ENCODE data around the gene IPMK. TPM values are rescaled to one million over a fixed set of nuclear protein-coding genes. Genes with fewer than 3 reads are reported as not detected.

IPMK gene
- 10.9 TPM in 2 replicates for total RNA-seq

DNA sequence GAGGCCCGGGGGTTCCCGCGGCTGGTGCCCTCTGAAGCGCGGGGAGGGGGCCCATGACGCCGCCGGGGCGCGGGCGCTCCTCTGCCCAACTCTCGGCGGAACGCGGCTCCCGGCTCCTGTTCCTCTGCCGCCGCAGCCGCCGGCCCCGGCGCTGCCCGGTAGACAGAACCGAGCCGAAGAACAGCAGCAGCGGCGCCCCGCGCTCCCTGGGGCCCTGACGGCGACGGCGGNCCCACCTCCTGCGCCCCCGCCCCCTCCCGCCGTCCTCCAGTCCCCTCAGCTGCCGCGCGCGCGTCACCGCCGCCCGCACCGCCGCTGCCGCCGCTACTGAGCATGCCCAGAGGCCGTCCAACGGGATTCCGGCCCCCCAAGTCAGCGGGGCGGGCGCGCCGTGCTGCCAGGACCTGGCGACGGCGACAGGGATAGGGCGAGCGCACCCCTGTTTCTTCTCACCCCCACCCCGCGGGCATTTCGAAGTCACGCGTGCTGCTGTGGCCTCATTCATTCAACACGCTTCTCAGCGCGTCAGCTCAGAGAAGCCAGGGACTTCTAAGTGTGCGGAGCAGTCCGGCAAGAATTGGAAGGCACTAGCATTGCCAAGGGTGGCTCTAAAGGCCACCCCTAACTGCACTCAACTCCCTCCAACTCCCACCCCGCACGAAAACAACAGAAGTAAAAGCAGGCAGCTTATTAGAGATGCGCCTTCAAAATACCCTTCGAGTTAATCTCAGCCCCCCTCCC is at the start of gene IPMK:
TSS of gene IPMK (minus strand) at position 182 of the 741 bp plus-strand sequence. CDS start 283 bp downstream, outside the sequence.
- Histone ChIP-seq H3K4me2 (ENCODE audit: insufficient read depth, low read length) (peak within 1 kb of the TSS; percentile 97), H2AFZ (ENCODE audit: low read length) (peak within 1 kb of the TSS; percentile 94), H3K27me3 (ENCODE audit: insufficient read depth, low read length) (no peaks in the 10 kb centered on the region), H3K4me3 (ENCODE audit: insufficient read depth, low read length) (peak within 1 kb of the TSS; percentile 78), H3K27ac (ENCODE audit: low read depth, low read length) (peak within 1 kb of the TSS; percentile 91), H3K9me3 (ENCODE audit: low read depth, low read length) (no peaks in the 10 kb centered on the region), H3K4me1 (ENCODE audit: insufficient read depth, low read length) (peaks cover 21% of the 10 kb centered on the region), H3K36me3 (ENCODE audit: insufficient read depth, low read length) (no peaks in the 10 kb centered on the region), H4K20me1 (ENCODE audit: insufficient read depth, low read length) (no peaks in the 10 kb centered on the region), H3K79me2 (ENCODE audit: insufficient read depth, low read length) (peaks cover 60% of the 10 kb centered on the region)
- peak; percentile 92 for DNase-seq (ENCODE audit: insufficient read length, low spot score, missing footprints)
- TF ChIP-seq, protein P1, sequence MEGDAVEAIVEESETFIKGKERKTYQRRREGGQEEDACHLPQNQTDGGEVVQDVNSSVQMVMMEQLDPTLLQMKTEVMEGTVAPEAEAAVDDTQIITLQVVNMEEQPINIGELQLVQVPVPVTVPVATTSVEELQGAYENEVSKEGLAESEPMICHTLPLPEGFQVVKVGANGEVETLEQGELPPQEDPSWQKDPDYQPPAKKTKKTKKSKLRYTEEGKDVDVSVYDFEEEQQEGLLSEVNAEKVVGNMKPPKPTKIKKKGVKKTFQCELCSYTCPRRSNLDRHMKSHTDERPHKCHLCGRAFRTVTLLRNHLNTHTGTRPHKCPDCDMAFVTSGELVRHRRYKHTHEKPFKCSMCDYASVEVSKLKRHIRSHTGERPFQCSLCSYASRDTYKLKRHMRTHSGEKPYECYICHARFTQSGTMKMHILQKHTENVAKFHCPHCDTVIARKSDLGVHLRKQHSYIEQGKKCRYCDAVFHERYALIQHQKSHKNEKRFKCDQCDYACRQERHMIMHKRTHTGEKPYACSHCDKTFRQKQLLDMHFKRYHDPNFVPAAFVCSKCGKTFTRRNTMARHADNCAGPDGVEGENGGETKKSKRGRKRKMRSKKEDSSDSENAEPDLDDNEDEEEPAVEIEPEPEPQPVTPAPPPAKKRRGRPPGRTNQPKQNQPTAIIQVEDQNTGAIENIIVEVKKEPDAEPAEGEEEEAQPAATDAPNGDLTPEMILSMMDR (IDR thresholded peaks at IDR 0.05; ENCODE audit: extremely low read depth, low read depth, low read length), result no peak

DNA sequence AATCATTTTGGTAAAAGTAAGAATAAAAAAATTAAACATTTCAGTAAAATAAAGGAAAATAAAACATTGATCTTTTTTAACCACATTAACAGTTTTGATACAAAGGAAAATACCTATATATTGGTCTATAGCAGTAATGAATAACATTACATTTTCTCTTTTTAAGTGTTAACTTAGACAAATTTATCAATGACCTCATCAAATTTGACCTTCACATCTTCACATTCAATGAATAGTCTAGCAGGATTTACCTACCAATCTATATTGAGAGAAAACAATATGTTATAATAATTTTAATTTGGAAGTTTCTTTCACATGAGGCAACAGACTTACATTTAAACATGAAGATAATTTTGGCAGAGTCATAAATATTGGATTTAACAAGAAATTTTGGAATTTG is 49.2 kb upstream of the IPMK start:
- TF ChIP-seq, protein P1 (IDR thresholded peaks at IDR 0.05; ENCODE audit: extremely low read depth, low read depth, low read length), result no peak
- Histone ChIP-seq H3K4me1 (ENCODE audit: insufficient read depth, low read length) (no peaks in the 10 kb centered on the region), H3K27ac (ENCODE audit: low read depth, low read length) (no peak overlapping the region), H3K4me2 (ENCODE audit: insufficient read depth, low read length) (no peak overlapping the region), H3K36me3 (ENCODE audit: insufficient read depth, low read length) (no peaks in the 10 kb centered on the region), H4K20me1 (ENCODE audit: insufficient read depth, low read length) (no peaks in the 10 kb centered on the region), H3K9me3 (ENCODE audit: low read depth, low read length) (no peaks in the 10 kb centered on the region), H2AFZ (ENCODE audit: low read length) (no peak overlapping the region), H3K4me3 (ENCODE audit: insufficient read depth, low read length) (no peak overlapping the region), H3K27me3 (ENCODE audit: insufficient read depth, low read length) (peaks cover 6% of the 10 kb centered on the region), H3K79me2 (ENCODE audit: insufficient read depth, low read length) (no peaks in the 10 kb centered on the region)
- DNase-seq (ENCODE audit: insufficient read length, low spot score, missing footprints), result no peak

DNA sequence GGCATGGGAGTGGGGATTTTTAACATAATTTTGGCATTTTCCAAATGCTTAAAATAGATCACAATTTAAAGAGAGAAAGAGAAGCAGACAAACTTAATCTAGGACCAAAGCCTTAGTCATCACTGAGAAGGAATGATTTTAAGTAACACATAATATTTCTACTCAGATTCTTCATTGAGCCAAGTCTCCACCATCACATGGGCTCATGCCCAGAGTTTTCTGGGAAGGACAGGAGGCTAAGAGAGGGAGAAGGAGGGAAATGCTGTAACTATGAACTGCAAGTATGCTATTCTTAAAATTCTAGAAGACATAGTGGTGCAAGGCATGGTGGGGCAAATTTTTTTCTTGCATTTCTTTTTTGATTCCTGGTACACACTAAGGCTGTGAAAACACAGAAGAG is 43.3 kb upstream of the IPMK start:
- H3K4me2 ChIP-seq (ENCODE audit: insufficient read depth, low read length), result no peak overlapping the region
- peaks cover 16% of the 10 kb centered on the region for H3K27me3 ChIP-seq (ENCODE audit: insufficient read depth, low read length)
- no peaks in the 10 kb centered on the region for H3K9me3 ChIP-seq (ENCODE audit: low read depth, low read length)
- H3K36me3 ChIP-seq (ENCODE audit: insufficient read depth, low read length), result no peaks in the 10 kb centered on the region
- no peaks in the 10 kb centered on the region for H3K79me2 ChIP-seq (ENCODE audit: insufficient read depth, low read length)
- H3K4me3 ChIP-seq (ENCODE audit: insufficient read depth, low read length), result no peak overlapping the region
- TF ChIP-seq, protein P1 (IDR thresholded peaks at IDR 0.05; ENCODE audit: extremely low read depth, low read depth, low read length), result no peak
- no peak overlapping the region for H3K27ac ChIP-seq (ENCODE audit: low read depth, low read length)
- DNase-seq (ENCODE audit: insufficient read length, low spot score, missing footprints), result no peak
- H4K20me1 ChIP-seq (ENCODE audit: insufficient read depth, low read length), result no peaks in the 10 kb centered on the region
- no peaks in the 10 kb centered on the region for H3K4me1 ChIP-seq (ENCODE audit: insufficient read depth, low read length)
- H2AFZ ChIP-seq (ENCODE audit: low read length), result no peak overlapping the region

DNA sequence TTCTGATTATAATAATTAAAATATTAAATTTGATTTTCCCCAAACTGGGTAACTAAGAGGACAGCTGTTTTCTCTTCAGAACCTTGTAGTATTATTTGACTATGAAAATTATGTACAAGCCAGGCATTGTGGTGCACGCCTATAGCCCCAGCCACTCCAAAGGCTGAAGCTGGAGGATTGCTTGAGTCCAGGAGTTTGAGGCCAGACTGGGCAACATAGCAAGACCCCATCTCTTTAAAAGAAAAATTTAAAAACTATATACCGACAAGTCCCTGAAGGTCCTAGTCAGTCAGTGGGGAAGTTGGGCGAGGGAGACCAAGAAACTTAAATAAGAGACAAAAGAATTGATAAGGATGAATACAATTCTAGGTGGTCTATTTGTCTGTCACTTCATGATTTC is 40.0 kb upstream of the IPMK start:
- H3K4me1 ChIP-seq (ENCODE audit: insufficient read depth, low read length), result no peaks in the 10 kb centered on the region
- no peaks in the 10 kb centered on the region for H3K9me3 ChIP-seq (ENCODE audit: low read depth, low read length)
- H3K4me3 ChIP-seq (ENCODE audit: insufficient read depth, low read length), result no peak overlapping the region
- DNase-seq (ENCODE audit: insufficient read length, low spot score, missing footprints), result no peak
- no peaks in the 10 kb centered on the region for H3K36me3 ChIP-seq (ENCODE audit: insufficient read depth, low read length)
- no peak overlapping the region for H3K4me2 ChIP-seq (ENCODE audit: insufficient read depth, low read length)
- no peaks in the 10 kb centered on the region for H3K79me2 ChIP-seq (ENCODE audit: insufficient read depth, low read length)
- no peaks in the 10 kb centered on the region for H4K20me1 ChIP-seq (ENCODE audit: insufficient read depth, low read length)
- peaks cover 15% of the 10 kb centered on the region for H3K27me3 ChIP-seq (ENCODE audit: insufficient read depth, low read length)
- TF ChIP-seq, protein P1 (IDR thresholded peaks at IDR 0.05; ENCODE audit: extremely low read depth, low read depth, low read length), result no peak
- H2AFZ ChIP-seq (ENCODE audit: low read length), result no peak overlapping the region
- H3K27ac ChIP-seq (ENCODE audit: low read depth, low read length), result no peak overlapping the region

All from osteoblast (primary cell).